KOPT-K1 (cell line): ENCODE results near the gene CXCL6.

ENCODE experiments used
- H3K27ac ChIP-seq: fragments of 200-600 bp; sonication (generic); 2 replicates; pipeline ENCODE4 v1.5.1; 2016; ENCODE audit warnings: antibody characterized with exemption, mild to moderate bottlenecking, low read depth, low read length; ENCODE audit not compliant: poor library complexity, severe bottlenecking
- H3K36me3 ChIP-seq: fragments of 200-600 bp; sonication (generic); 2 replicates; pipeline ENCODE4 v1.5.1; 2017; ENCODE audit warnings: antibody characterized with exemption, mild to moderate bottlenecking, low read length, moderate library complexity; ENCODE audit not compliant: insufficient read depth
- H3K9me3 ChIP-seq: fragments of 200-600 bp; sonication (generic); 2 replicates; pipeline ENCODE4 v1.5.1; 2017; ENCODE audit warnings: antibody characterized with exemption, low read length, mild to moderate bottlenecking; ENCODE audit not compliant: insufficient read depth, poor library complexity, severe bottlenecking

CXCL6 gene

DNA sequence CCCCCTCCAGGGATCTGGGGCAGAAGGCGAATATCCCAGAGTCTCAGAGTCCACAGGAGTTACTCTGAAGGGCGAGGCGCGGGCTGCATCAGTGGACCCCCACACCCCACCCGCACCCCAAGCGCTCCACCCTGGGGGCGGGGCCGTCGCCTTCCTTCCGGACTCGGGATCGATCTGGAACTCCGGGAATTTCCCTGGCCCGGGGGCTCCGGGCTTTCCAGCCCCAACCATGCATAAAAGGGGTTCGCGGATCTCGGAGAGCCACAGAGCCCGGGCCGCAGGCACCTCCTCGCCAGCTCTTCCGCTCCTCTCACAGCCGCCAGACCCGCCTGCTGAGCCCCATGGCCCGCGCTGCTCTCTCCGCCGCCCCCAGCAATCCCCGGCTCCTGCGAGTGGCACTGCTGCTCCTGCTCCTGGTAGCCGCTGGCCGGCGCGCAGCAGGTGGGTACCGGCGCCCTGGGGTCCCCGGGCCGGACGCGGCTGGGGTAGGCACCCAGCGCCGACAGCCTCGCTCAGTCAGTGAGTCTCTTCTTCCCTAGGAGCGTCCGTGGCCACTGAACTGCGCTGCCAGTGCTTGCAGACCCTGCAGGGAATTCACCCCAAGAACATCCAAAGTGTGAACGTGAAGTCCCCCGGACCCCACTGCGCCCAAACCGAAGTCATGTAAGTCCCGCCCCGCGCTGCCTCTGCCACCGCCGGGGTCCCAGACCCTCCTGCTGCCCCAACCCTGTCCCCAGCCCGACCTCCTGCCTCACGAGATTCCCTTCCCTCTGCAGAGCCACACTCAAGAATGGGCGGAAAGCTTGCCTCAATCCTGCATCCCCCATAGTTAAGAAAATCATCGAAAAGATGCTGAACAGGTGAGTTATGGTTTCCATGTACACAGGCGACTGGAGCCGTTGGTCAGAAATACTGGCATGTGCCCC is 32.9 kb downstream of the CXCL6 start, which contains the start of gene CXCL1:
Gene CXCL1 (plus strand): TSS at position 264 of the 926 bp plus-strand sequence. CDS start 78 bp downstream, at position 342.
- no peaks in the 10 kb centered on the region for H3K36me3 ChIP-seq
- no peaks in the 10 kb centered on the region for H3K9me3 ChIP-seq
- no peak within 1 kb of the TSS for H3K27ac ChIP-seq

GRCh38 chr4:73870260-73870659 is 33.8 kb downstream of the CXCL6 start:
- H3K9me3 ChIP-seq, result no peaks in the 10 kb centered on the region
- H3K27ac ChIP-seq, result no peak overlapping the region
- H3K36me3 ChIP-seq, result no peaks in the 10 kb centered on the region

GRCh38 chr4:73870768-73871167 is 34.3 kb downstream of the CXCL6 start:
- H3K36me3 ChIP-seq, result no peaks in the 10 kb centered on the region
- H3K27ac ChIP-seq, result no peak overlapping the region
- H3K9me3 ChIP-seq, result no peaks in the 10 kb centered on the region

GRCh38 chr4:73871511-73872310 is 35.2 kb downstream of the CXCL6 start:
- H3K9me3 ChIP-seq, result no peaks in the 10 kb centered on the region
- no peak overlapping the region for H3K27ac ChIP-seq
- H3K36me3 ChIP-seq, result no peaks in the 10 kb centered on the region

DNA sequence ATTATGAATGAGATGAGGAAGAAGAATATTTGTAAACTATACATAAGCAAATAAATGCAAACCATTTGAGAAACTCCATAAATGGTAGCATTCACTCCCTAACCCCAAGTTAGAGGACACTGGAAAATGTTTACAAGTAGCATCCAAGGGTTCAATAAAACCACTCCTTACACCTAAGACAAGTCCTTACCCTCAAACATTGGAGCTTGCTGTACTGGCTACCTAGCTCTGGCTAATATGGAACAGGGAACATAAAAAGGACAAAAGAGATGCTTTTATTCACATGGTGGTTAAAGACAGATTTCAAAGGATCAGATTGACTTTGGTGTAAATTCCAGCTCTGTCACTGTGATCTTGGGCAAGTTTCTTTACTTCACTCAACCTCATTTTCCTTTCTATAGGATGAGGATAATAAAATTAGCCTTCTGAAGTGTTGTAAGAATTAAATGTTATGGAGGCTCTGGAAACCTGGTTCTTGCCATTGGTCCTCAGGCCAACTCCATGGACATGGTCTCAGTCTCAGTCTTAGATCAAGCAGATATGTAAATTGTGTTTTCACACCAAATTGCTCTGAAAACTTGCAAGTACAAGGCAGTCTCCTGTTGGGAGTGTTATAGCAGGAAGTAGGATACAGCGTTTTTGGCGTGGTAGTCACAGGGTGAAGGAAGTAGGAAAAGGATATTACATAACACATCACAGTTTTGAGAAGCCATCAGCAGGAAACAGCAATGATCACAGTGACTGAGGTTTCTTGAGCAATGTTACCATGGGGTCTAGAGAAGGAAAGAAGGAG is 36.0 kb downstream of the CXCL6 start:
- H3K27ac ChIP-seq, result no peak overlapping the region
- no peaks in the 10 kb centered on the region for H3K9me3 ChIP-seq

GRCh38 chr4:73874386-73874785 is 37.9 kb downstream of the CXCL6 start:
- no peaks in the 10 kb centered on the region for H3K9me3 ChIP-seq
- H3K27ac ChIP-seq, result no peak overlapping the region
- no peaks in the 10 kb centered on the region for H3K36me3 ChIP-seq

More for the DNA sequence above, 36.0 kb downstream of the CXCL6 start:
- no peaks in the 10 kb centered on the region for H3K36me3 ChIP-seq

GRCh38 chr4:73875401-73875800 is 38.9 kb downstream of the CXCL6 start:
- H3K9me3 ChIP-seq, result no peaks in the 10 kb centered on the region
- no peak overlapping the region for H3K27ac ChIP-seq
- no peaks in the 10 kb centered on the region for H3K36me3 ChIP-seq

DNA sequence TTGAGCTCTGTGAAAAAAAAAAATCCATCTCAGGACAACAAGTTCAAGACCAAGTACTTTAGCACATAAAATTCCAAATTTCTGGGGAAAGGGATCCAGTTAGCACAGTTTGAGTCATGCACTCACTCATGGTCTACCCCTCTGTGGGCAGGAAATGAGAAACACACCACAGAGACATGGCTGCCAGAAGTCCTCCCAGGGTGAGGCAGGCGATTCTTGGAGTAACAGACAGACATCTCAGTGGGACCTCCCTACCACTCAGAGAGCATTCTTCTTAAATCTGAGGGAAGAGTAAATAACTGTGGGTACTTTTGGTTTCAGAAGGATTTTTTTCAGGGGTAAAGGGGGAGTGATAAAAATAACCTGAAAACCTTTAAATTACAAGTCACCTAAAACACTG is 46.8 kb downstream of the CXCL6 start:
- Histone ChIP-seq H3K27ac (no peak overlapping the region), H3K36me3 (no peaks in the 10 kb centered on the region), H3K9me3 (no peaks in the 10 kb centered on the region)

- H3K36me3 ChIP-seq, result no peaks in the 10 kb centered on the region
- H3K9me3 ChIP-seq, result no peaks in the 10 kb centered on the region
- no peak overlapping the region for H3K27ac ChIP-seq
These were observed 49.2 kb downstream of the CXCL6 start for GRCh38 chr4:73885574-73886267.
